Lower leg skin (tissue), 4 donors: Measurements from ENCODE around the gene HMCN2. TPM values are rescaled to one million over a fixed set of nuclear protein-coding genes. Genes with fewer than 3 reads are reported as not detected.
"Not testable (repeated sequence)": the region's sequence is repeated elsewhere in the genome, so short reads cannot be mapped to it uniquely, and the experiment has no call there.

Experiments
- DNase-seq, 2 donors: peaks; one replicate each; pipeline ENCODE4 v3.0.0-alpha.2; 2019; ENCODE audit warnings: low spot score in 2 of 2
- H3K4me3 ChIP-seq: fragments of 200-600 bp; sonication (generic); 2 replicates; pipeline ENCODE4 v1.5.1; 2017; ENCODE audit warnings: mild to moderate bottlenecking, low read depth; ENCODE audit not compliant: poor library complexity, severe bottlenecking
- CTCF ChIP-seq, 3 donors: fragments of 450-650 bp; IDR thresholded peaks; one replicate each; pipeline ENCODE4 v1.5.1; 2016; ENCODE audit warnings: antibody characterized with exemption in 3 of 3, mild to moderate bottlenecking in 3 of 3, moderate library complexity in 2 of 3
- POLR2A ChIP-seq, 2 donors: fragments of 450-650 bp; IDR thresholded peaks; one replicate each; pipeline ENCODE4 v1.6.1; 2016 to 2017; ENCODE audit warnings: antibody characterized with exemption in 2 of 2, mild to moderate bottlenecking in 1 of 2, moderate library complexity in 1 of 2
- WGBS, 2 donors: methylation state at CpG; one replicate each; pipeline ENCODE4 v1.1.5; 2018; 5-methylcytosine and 5-hydroxymethylcytosine counted together
- intact Hi-C: fragments of 100-400 bp; cut with DNase I; formaldehyde crosslinking; loops from one replicate; pipeline ENCODE4 v1.15.0; 2023; ENCODE audit warnings: low total_unique reads
- total RNA-seq, 4 donors: library from RNA; depleted of rRNA; stranded (reverse); fragments of >200 nt; gene quantifications; one replicate each; pipeline ENCODE4 v1.1.0, GENCODE V29; 2016

The HMCN2 gene
- total RNA-seq, 4 donors from 2014 or later = 1.9 to 4.3 (median 3.0) TPM

- no peak for TF ChIP-seq CTCF (IDR thresholded peaks at IDR 0.05)
- TF ChIP-seq POLR2A (IDR thresholded peaks at IDR 0.05) = no peak
- intact Hi-C loops = no loop called here
- 79 to 88% methylated on average over 9 of the region's 9 CpGs for WGBS, 2 donors
- DNase-seq = peak in 1 of 2 donors; percentile 49
- H3K4me3 ChIP-seq = no peak overlapping the region
Measured at GRCh38 chr9:130275156-130275555, 9.6 kb downstream of the HMCN2 start.

GRCh38 chr9:130276121-130276520 is 10.6 kb downstream of the HMCN2 start:
- no peak for DNase-seq
- TF ChIP-seq CTCF (IDR thresholded peaks at IDR 0.05) (no peak), POLR2A (IDR thresholded peaks at IDR 0.05) (no peak)
- WGBS, 2 donors = 76 to 84% methylated on average over 3 of the region's 3 CpGs
- intact Hi-C loops = no loop called here
- H3K4me3 ChIP-seq = no peak overlapping the region

DNA sequence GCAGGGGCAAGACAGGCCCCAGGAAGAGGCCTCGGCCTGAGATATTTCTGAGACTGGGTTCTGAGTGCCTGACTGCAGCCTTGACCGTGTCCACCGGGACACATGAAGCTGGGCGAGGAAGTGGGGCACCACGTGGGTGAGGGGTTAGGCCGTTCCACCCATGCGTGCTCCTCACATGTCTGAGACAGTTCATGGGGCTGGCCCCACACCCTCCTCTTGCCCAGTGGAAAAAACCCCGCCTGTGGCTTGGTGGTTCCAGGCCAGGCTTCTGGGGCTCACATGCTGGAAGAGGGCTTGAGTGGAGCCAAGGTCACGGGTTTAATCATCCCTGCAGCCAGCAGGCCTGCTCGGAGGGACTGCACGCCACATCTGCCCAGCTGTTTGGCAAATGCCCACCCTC is 11.4 kb downstream of the HMCN2 start:
- WGBS, 2 donors = 68 to 84% methylated on average over 9 to 10 of the region's 11 CpGs
- intact Hi-C loops = no loop called here
- DNase-seq = no peak
- H3K4me3 ChIP-seq = no peak overlapping the region
- TF ChIP-seq CTCF (IDR thresholded peaks at IDR 0.05) (no peak), POLR2A (IDR thresholded peaks at IDR 0.05) (no peak)

- intact Hi-C loops, DNase-seq, H3K4me3 ChIP-seq: not testable (repeated sequence)
- 83 to 100% methylated on average over 1 of the region's 1 CpG for WGBS, 2 donors
Measured at GRCh38 chr9:130277525-130277924, 12.0 kb downstream of the HMCN2 start.

DNA sequence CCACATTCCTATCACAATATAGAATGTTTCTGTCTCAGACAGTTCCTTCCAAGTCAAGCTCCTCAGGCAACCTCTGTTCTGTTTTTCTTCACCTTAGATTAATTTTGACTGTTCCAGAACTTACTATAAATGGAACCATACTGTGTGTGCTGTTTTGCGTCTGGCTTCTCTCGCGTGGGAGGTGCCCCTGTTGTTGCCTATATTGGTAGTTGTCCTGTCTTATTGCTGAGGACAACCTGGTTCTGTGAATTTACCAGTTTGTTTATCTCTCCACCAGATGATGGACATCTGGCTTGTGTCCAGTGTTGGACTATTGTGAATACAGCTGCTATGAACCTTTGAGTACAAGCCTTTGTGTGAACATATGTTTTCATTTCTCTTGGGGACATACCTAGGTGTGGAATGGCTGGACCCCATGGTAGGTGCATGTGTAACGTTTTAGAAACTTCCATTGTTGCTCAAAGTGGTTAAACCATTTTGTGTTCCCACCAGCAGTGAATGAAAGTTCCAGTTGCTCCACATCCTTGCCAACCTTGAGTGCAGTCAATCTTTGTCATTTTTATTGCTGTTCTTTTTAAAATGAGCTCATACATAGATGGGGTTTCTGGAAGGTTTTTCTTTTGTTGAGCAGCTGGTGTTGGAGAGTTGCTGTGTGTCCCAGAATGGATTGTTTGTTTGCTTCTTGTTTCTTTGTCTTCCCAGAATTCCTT is 18.1 kb downstream of the HMCN2 start:
- no peak for DNase-seq
- TF ChIP-seq CTCF (IDR thresholded peaks at IDR 0.05) (no peak), POLR2A (IDR thresholded peaks at IDR 0.05) (no peak)
- no peak overlapping the region for H3K4me3 ChIP-seq
- intact Hi-C loops = no loop called here
- WGBS, 2 donors = 72 to 82% methylated on average over 4 of the region's 4 CpGs

DNA sequence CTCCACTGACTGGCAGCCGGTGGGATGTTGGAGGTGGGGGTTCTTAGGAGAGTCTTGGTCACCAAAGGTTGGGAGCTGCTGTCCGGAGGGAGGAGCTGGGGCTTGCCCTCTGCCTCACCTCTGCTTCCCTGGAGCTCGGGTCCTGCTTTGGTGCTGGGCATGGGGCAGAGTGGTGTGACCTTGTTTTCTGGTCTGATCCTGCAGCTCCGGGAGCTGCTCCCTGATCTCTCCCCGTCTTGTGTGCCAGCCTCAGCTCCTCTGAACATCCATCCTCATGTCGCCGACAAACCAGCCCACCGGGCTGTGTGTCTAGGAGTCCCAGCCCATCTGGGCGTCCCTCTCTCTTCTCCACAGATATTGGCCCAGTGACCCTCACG is 18.7 kb downstream of the HMCN2 start:
- no peak for TF ChIP-seq POLR2A (IDR thresholded peaks at IDR 0.05)
- no peak for TF ChIP-seq CTCF (IDR thresholded peaks at IDR 0.05)
- WGBS, 2 donors = 75% methylated on average over 9 to 10 of the region's 10 CpGs
- DNase-seq = no peak
- intact Hi-C loops = no loop called here
- H3K4me3 ChIP-seq = no peak overlapping the region
